HG03039 (cell line): ENCODE measurements around the gene LCE2A.
"Not testable (repeated sequence)": the region's sequence is repeated elsewhere in the genome, so short reads cannot be mapped to it uniquely, and the experiment has no call there.

Experiments
- ATAC-seq: cut with Tn5 transposase; IDR thresholded peaks from one replicate; pipeline ENCODE4 v1.9.1; 2021; ENCODE audit warnings: mild to moderate bottlenecking, moderate library complexity; ENCODE audit not compliant: unreplicated experiment

Gene LCE2A

DNA sequence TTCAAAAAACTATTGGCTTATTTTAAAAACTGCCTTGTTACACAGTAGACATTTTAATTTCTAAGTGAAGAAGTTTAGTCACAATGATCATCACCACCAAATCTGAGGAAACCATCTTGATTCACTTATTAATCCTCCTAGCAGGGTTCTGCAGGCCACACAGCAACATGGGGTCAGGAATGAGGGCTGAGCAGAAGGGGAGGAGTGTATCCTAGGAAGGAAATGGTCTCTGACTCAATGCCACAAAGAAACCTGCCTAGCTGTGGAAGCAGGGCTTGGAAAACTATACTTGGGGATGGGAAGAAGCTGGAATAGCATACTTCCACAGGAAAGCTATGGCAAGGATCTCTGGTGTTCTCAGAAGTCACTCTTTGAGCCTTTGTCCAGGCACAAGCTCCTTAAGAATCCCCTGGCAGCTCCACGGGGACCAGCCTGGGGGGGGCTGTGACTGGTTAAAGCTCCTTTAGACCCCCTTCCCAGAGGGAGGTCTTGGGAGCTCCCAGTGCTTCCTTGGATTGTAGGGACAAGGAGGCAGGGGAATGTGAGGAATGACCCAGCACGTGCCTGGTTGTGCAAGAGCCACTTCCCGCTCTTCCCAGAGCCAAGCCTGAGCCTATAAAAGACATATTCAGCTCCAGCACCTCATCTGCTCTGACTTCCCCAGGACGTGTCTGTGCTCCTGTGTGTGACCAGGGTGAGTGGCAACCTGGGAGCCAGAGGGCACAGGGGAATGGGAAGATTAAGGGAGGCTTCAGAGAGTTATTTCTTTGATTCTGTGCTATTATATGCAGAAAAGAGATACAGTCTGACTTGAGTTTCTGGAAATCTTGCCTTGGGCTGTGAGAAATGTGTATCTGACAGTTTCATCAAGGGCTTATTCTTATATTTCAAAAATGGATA is at the start of gene LCE2A:
Gene LCE2A (plus strand): TSS at position 645 of the 900 bp plus-strand sequence. CDS start 557 bp downstream, outside the sequence.
- ATAC-seq = no peak

DNA sequence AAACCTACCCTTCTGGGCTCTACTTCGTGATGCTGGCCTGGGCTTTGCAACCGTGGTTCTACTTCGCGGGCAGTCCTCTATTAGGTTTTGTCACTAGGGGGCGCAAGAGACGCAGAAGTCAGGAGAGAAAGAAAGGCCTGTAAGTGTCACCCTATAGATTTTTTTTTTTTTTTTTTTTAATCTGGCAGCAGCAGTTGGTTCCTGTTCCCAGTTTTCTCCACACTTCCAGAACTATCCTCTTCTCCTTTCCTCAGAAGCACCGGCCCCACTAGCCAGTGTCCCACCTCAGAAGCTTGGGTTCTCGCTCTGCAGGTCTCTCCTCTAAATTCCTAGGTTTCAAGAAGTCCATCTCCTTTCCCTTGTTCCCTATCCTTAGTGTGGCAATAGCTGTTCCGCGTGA is 44.0 kb upstream of the LCE2A start:
- no peak for ATAC-seq

DNA sequence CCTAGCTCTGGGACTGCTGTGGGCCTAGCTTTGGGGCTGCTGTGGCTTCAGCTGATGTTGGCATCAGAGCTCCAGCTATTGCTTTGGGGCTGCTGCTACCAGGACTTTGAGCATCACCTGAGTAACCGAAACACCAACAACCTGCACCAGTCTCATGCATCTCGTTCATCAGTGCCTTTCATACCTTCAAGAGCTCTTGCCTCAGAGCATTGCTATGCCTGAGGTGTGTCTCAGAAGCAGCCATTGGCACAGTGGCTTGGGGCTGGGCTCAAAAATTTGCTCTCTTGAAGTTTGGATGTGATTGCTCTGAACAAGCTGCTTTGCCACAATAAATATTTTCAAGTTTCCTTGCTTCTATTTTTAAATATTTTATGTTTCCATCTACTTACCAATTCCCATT is 41.7 kb upstream of the LCE2A start:
- ATAC-seq = no peak

DNA sequence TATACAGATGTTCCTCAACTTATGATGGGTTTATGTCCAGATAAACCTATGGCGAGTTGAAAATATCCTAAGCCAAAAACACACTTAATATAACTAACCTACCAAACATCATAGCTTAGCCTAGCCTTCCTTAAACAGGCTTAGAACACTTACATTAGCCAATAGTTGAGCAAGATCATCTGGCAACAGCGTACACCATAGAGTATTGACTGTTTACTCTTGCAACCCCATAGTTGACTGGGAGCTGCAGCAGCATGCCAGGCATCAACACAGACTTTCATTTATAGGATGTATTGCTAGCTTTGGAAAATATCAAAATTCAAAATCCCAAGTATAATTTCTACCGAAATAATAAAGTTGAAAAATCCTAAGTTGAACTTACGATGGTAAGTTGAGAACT is 40.5 kb upstream of the LCE2A start:
- no peak for ATAC-seq

DNA sequence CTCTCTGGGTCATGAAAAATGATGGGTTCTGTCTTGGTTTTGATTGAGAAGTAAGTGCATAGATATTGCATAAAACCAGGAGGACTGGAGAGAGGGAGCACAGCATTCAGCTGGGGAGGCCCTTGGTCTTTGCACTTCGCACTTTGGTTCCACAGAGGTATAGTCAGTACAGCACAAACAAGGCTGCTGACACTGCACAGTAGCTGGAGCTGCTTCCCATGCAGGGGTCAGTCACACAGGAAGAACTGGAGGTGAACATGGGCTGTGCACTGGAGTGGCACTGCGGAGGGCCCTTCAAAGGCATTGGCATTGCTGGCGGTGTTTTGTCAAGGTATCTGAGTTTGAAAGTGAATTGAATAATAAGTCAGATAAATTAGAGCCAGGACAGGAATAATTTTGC is 39.5 kb upstream of the LCE2A start:
- no peak for ATAC-seq

GRCh38 chr1:152663098-152663497 is 35.0 kb upstream of the LCE2A start, which contains the start of gene LCE2D:
TSS of gene LCE2D (plus strand) at chr1:152663380. CDS start at chr1:152664106, 726 bp downstream.
- no peak for ATAC-seq

DNA sequence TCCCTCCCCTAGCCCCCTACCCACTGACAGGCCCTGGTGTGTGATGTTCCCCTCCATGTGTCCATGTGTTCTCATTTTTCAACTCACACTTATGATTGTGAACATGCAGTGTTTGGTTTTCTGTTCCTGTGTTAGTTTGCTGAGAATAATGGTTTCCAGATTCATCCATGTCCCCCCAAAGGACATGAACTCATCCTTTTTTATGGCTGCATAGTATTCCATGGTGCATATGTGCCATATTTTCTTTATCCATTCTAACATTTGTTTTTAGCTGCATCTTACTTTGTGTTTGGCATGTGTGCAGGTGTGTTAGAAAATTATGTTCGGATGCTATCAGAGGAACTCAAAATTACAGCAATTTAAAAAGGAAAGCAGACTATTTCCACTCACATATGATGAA is 32.0 kb upstream of the LCE2A start:
- not testable (repeated sequence) for ATAC-seq

DNA sequence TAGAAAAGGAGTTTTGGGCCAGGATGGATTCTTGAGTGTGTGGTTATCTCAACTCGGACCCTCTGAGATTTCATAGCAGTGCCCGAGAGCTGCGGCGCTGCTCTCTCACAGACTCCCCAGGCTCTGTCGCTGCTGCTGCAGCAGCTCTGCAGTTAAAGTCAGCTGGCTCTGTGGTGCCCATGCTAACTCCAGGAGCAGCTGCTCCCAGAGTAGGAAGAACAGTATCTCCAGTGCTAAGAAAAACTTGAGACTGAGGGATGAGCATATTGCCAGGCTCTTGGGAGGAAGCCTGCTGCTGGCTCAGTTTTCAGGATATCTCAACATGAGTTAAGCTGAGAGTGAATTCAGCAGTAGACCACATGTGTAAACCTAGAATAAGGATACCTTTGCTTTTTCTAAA is 30.5 kb upstream of the LCE2A start:
- no peak for ATAC-seq

GRCh38 chr1:152673016-152673415 is 25.1 kb upstream of the LCE2A start:
- no peak for ATAC-seq

DNA sequence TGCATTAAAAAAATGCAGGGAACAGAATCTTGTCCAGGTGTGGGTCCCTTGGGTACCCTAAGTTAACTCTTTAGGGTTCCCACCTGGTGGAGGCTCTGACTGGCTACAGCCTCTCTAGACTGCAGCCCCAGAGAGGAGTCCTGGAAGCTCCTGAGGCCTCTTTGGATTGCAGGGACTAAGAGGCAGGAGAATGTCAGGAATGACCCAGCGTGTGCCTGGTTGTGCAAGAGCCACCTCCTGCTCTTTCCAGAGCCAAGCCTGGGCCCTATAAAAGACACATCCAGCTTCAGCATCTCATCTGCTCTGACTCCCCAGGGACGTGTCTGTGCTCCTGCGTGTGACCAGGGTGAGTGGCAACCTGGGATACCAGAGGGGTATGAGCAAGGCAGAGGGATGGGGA is 23.2 kb upstream of the LCE2A start, which contains the start of gene LCE2C:
Gene LCE2C (plus strand): TSS at position 297 of the 400 bp plus-strand sequence. CDS start 737 bp downstream, outside the sequence.
- not testable (repeated sequence) for ATAC-seq

DNA sequence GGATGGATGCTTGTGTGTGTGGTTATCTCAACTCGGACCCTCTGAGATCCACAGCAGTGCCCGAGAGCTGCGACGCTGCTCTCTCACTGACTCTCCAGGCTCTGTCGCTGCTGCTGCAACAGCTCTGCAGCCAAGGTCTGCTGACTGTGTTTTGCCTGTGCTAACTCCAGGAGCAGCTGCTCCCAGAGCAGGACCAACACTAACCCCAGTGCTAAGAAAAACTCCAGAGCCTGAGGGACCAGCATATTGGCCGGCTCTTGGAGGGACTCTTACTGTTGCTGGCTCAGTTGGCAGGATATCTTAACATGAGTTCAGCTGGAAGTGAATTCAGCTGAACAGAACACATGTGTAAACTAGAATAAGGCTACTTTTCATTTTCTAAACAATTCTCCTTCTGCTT is 18.7 kb upstream of the LCE2A start:
- no peak for ATAC-seq

DNA sequence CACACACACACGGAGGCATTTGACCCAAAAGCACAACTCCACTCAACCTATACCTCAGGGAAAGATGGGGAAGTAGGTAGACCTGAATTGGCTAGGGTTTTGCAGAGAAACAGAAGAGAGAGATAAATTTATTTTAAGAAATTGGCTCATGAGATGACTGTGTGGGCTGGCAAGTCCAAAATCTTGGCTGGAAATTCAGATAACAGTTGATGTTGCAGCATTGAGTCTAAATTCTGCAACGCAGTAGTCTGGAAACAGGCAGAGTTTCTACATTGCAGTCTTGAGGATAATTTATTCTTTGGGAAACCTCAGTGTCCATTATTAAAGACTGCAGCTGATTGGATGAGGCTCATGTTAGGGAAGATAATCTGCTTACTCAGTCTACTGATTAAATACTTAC is 16.5 kb upstream of the LCE2A start:
- ATAC-seq = no peak

GRCh38 chr1:152683846-152684245 is 14.3 kb upstream of the LCE2A start:
- no peak for ATAC-seq

- ATAC-seq = not testable (repeated sequence)
These were observed 12.3 kb upstream of the LCE2A start, which contains the start of gene LCE2B for GRCh38 chr1:152685823-152686222. TSS of gene LCE2B (plus strand) at chr1:152686123. CDS start at chr1:152686844, 721 bp downstream.

- no peak for ATAC-seq
These were observed 1.6 kb downstream of the LCE2A start for GRCh38 chr1:152699746-152700145.

GRCh38 chr1:152707860-152708259 is 9.7 kb downstream of the LCE2A start, which contains the start of gene LCE4A:
TSS of gene LCE4A (plus strand) at chr1:152708160. CDS start at chr1:152709076, 916 bp downstream.
- no peak for ATAC-seq

- ATAC-seq = no peak
These were observed 20.1 kb downstream of the LCE2A start for GRCh38 chr1:152718238-152718637.

- ATAC-seq = no peak
These were observed 27.1 kb downstream of the LCE2A start for GRCh38 chr1:152725261-152725660.

DNA sequence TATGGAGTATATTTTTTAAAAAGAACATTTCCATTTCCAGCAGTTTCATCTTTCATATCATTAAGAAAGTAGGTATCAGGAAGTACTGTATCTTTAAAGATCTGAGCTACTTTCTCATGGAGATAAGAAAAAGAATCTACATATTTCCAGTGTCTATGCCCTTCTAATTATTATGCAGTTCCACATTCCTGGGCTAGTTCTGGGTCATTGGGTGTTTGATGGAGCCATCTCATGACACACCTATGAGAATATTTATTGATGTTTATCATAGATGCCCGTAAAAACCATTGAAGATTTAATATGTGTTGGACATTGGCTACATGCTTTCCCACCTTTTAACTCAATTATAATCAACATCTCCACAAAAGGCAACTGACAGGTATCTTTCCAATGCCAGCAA is 30.8 kb downstream of the LCE2A start:
- no peak for ATAC-seq

- ATAC-seq = no peak
These were observed 37.5 kb downstream of the LCE2A start for GRCh38 chr1:152735648-152736047.

DNA sequence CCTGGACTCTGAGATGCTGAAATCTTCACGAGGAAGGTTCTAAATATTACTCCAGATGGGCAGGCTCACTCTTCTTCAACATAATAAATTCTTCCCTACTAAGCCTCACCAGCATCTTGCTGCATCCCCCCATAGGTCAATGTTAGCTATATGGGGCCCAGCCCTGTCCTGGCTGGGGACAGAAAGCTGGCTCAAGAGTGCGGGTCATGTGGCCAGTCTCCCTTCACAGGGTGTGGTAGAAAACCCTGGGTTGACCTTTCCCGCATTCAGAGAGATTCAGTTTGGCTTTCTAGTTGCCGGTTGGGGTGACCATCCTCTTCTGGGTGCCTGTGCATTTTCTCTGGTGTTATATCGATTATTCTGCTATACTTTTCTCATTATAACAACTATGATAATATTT is 39.9 kb downstream of the LCE2A start:
- ATAC-seq = no peak

DNA sequence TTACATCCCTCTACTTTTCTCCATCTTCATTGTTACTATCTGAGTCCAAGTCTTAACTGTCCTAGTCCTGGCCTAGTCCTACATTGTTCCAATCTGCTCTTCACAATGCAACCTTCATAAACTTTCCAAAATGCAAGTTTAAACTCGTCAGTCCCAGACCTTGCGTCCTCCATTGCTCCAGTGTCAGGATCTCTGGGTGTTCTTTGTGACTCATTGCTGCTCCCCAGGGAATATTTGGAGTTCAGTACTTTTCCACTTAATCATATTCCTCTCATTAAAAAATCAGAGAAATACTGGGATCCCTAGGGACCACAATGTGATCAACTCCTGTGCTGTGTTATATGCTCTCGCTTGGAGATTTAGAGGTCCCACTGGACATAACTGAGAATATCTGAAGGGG is 41.7 kb downstream of the LCE2A start:
- ATAC-seq = no peak
